ENCODE data around the gene PWWP2B. TPM values are rescaled to one million over a fixed set of nuclear protein-coding genes. Genes with fewer than 3 reads are reported as not detected.

Gene PWWP2B
- polyA plus RNA-seq, 1 experiment: 1.1 TPM

DNA sequence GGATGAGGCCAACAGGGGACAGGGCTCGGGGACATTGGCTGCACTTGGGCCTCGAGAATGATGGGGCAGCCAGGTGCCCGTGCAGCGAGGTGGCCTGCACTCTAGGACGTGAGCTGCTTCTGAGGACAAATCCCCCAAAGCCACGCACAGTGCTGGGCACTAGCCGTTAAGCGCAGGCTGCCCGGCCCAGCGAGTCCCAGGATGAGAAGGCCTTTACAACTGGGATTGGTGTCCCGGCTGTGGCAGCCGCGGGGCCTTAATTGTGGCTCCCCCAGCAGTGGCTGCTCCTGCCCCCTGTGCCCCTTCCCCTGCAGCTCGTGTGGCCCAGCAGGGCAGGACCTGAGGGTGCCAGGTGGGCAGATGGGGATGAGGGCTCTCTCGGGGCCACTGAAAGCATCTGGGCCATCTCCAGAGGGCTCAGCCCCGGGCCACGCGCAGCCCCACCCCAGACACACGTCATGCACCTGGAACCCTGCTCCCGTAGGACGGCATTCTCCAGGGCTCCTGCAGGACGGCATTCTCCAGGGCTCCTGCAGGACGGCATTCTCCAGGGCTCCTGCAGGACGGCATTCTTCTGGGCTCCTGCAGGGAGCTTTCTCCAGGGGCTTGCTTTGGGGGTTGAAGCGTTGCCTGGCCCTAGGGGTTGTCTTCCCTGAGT lies 6.6 kb downstream of the PWWP2B start:
- no peaks in the 10 kb centered on the region; the same call in 1 of the 2 replicates for H3K9me3 ChIP-seq (ENCODE audit: control insufficient read depth, insufficient read depth, low read length)
- TF ChIP-seq, protein P1, sequence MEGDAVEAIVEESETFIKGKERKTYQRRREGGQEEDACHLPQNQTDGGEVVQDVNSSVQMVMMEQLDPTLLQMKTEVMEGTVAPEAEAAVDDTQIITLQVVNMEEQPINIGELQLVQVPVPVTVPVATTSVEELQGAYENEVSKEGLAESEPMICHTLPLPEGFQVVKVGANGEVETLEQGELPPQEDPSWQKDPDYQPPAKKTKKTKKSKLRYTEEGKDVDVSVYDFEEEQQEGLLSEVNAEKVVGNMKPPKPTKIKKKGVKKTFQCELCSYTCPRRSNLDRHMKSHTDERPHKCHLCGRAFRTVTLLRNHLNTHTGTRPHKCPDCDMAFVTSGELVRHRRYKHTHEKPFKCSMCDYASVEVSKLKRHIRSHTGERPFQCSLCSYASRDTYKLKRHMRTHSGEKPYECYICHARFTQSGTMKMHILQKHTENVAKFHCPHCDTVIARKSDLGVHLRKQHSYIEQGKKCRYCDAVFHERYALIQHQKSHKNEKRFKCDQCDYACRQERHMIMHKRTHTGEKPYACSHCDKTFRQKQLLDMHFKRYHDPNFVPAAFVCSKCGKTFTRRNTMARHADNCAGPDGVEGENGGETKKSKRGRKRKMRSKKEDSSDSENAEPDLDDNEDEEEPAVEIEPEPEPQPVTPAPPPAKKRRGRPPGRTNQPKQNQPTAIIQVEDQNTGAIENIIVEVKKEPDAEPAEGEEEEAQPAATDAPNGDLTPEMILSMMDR (IDR thresholded peaks at IDR 0.05; ENCODE audit: low read depth, low read length): no peak
- H3K27me3 ChIP-seq (ENCODE audit: control insufficient read depth, insufficient read depth, low read length): no peaks in the 10 kb centered on the region
- DNase-seq (ENCODE audit: low read depth, low spot score): no peak
- H3K4me3 ChIP-seq (ENCODE audit: low read depth, low read length): no peak overlapping the region
- POLR2A ChIA-PET: no interaction called here
- CTCF ChIA-PET: no interaction called here
- H3K27ac ChIP-seq (ENCODE audit: low read depth, low read length): no peak overlapping the region

GRCh38 chr10:132404169-132404880 lies 7.3 kb downstream of the PWWP2B start:
- POLR2A ChIA-PET: no interaction called here

GRCh38 chr10:132404911-132405462 lies 8.0 kb downstream of the PWWP2B start:
- CTCF ChIA-PET: no interaction called here
- POLR2A ChIA-PET: no interaction called here
- Histone ChIP-seq H3K27me3 (ENCODE audit: control insufficient read depth, insufficient read depth, low read length) (no peaks in the 10 kb centered on the region), H3K9me3 (ENCODE audit: control insufficient read depth, insufficient read depth, low read length) (no peaks in the 10 kb centered on the region; the same call in 1 of the 2 replicates), H3K27ac (ENCODE audit: low read depth, low read length) (no peak overlapping the region), H3K4me3 (ENCODE audit: low read depth, low read length) (no peak overlapping the region)
- TF ChIP-seq, protein P1 (IDR thresholded peaks at IDR 0.05; ENCODE audit: low read depth, low read length): no peak
- DNase-seq (ENCODE audit: low read depth, low spot score): no peak

More at GRCh38 chr10:132404169-132404880, 7.3 kb downstream of the PWWP2B start:
- Histone ChIP-seq H3K4me3 (ENCODE audit: low read depth, low read length) (no peak overlapping the region), H3K9me3 (ENCODE audit: control insufficient read depth, insufficient read depth, low read length) (no peaks in the 10 kb centered on the region; the same call in 1 of the 2 replicates), H3K27me3 (ENCODE audit: control insufficient read depth, insufficient read depth, low read length) (no peaks in the 10 kb centered on the region), H3K27ac (ENCODE audit: low read depth, low read length) (no peak overlapping the region)
- TF ChIP-seq, protein P1 (IDR thresholded peaks at IDR 0.05; ENCODE audit: low read depth, low read length): no peak
- CTCF ChIA-PET: no interaction called here
- DNase-seq (ENCODE audit: low read depth, low spot score): no peak

GRCh38 chr10:132405463-132405991 lies 8.5 kb downstream of the PWWP2B start:
- Histone ChIP-seq H3K9me3 (ENCODE audit: control insufficient read depth, insufficient read depth, low read length) (no peaks in the 10 kb centered on the region; the same call in 1 of the 2 replicates), H3K27me3 (ENCODE audit: control insufficient read depth, insufficient read depth, low read length) (no peaks in the 10 kb centered on the region), H3K4me3 (ENCODE audit: low read depth, low read length) (no peak overlapping the region), H3K27ac (ENCODE audit: low read depth, low read length) (no peak overlapping the region)
- TF ChIP-seq, protein P1 (IDR thresholded peaks at IDR 0.05; ENCODE audit: low read depth, low read length): no peak
- CTCF ChIA-PET: interaction anchor here (0.8 kb wide), 1 partner anchor 8 kb away, joined by 4 read pairs; no protein-coding TSS in a partner anchor
- POLR2A ChIA-PET: no interaction called here
- DNase-seq (ENCODE audit: low read depth, low spot score): no peak
